KOPT-K1 (cell line): Measurements from ENCODE around the gene PLEKHB2.
"Not testable (repeated sequence)": the region's sequence is repeated elsewhere in the genome, so short reads cannot be mapped to it uniquely, and the experiment has no call there.

Experiments used
- H3K27ac ChIP-seq: fragments of 200-600 bp; sonication (generic); 2 replicates; pipeline ENCODE4 v1.5.1; 2016; ENCODE audit warnings: antibody characterized with exemption, mild to moderate bottlenecking, low read depth, low read length; ENCODE audit not compliant: poor library complexity, severe bottlenecking
- H3K36me3 ChIP-seq: fragments of 200-600 bp; sonication (generic); 2 replicates; pipeline ENCODE4 v1.5.1; 2017; ENCODE audit warnings: antibody characterized with exemption, mild to moderate bottlenecking, low read length, moderate library complexity; ENCODE audit not compliant: insufficient read depth
- H3K9me3 ChIP-seq: fragments of 200-600 bp; sonication (generic); 2 replicates; pipeline ENCODE4 v1.5.1; 2017; ENCODE audit warnings: antibody characterized with exemption, low read length, mild to moderate bottlenecking; ENCODE audit not compliant: insufficient read depth, poor library complexity, severe bottlenecking

PLEKHB2 gene, protein sequence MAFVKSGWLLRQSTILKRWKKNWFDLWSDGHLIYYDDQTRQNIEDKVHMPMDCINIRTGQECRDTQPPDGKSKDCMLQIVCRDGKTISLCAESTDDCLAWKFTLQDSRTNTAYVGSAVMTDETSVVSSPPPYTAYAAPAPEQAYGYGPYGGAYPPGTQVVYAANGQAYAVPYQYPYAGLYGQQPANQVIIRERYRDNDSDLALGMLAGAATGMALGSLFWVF

DNA sequence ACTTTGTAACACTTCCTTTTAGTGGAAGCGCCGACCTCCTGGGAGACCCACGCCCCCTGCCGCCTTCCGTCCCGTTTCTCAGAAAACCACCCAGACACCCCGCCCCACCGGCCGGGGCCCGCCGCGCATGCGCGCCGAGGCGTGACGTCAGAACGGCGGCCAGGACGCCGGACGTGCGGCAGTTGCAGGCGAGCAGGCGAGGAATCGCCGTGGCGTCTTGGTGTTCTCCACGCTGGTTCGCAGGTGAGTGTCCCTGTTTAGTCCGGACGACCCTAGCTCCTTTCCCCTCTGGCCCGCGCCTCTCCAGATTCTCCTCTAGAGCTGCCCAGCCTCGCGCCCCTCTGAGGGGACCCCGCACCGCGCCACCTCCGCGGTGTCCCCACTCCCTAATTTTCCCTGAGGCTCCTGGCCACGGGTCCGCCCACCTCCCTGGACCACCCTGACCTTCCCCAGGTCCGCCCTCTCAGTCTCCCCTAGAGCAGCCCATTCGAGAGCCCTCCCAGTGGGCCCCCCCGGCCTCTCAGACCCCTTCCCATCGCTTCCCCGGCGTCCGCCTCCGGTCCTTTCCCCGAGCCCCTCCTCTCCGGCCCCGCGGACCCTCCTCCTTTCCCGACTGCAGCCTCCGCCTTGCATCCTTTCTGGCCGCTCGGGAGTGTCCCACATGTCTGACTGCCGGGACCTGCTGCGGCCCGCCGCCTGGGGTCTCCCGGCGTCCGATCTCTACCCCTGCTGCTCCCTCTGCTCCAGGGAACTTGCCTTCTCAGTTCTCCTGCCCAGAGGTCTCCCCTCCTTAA lies at the start of gene PLEKHB2:
PLEKHB2 (plus strand) TSS at position 181 of the 794 bp plus-strand sequence. CDS start 15,606 bp downstream, outside the sequence.
- Histone ChIP-seq H3K36me3 (peaks cover 11% of the 10 kb centered on the region), H3K27ac (peak within 1 kb of the TSS; percentile 95)

DNA sequence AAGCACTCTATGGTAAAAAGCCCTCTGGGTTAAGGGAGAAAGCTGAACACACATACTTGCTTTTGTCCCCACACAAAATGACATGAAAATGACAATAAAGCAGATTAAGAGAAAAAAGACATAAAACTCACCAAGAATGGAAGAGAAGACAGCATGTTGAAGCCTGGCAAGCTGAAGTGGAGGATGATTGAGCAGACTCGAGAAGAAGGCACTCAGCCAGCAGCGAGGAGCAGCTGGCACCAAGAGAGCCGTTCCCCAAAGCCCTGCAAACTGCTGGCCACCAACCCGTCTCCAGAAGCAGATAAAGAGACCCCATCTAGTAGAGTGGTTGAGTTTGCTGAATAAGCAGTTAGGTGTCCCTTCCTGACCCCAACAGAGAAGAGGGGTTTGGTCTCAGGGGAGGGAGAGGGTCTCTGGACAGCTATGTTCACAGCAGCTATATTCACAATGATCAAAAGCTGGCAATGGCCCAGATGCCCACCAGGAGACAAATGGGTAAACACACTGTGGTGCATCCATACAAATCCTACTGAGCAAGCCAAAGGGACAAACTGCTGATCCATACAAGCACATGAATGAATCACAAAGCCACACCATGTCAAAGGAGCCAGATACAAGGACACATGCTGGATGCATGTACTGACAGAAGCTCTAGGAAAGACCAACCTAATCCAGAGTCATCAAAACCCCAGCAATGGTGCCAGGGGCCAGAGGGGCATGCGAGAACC lies 48.8 kb upstream of the PLEKHB2 start:
- Histone ChIP-seq H3K27ac (no peak overlapping the region), H3K9me3 (no peaks in the 10 kb centered on the region), H3K36me3 (peaks cover 97% of the 10 kb centered on the region)

More for the DNA sequence above, at the start of gene PLEKHB2:
- H3K9me3 ChIP-seq, result no peaks in the 10 kb centered on the region

DNA sequence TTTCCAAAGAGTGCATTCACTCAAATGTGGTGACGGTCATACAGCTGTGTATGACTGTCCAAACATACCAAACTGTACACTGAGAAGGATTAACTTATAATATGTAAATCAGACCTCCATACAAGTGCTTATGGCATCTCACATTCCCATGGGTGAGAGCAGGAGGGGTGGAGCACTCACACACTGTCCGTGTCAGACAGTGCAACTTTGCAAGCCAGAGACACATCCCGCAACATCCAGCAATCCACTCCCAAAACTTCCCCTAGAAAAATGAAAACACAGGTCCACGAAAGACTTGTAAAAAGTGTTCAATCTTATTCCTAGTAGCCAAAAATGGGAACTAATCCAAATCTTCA lies 48.2 kb upstream of the PLEKHB2 start:
- peaks cover 97% of the 10 kb centered on the region for H3K36me3 ChIP-seq
- no peak overlapping the region for H3K27ac ChIP-seq

DNA sequence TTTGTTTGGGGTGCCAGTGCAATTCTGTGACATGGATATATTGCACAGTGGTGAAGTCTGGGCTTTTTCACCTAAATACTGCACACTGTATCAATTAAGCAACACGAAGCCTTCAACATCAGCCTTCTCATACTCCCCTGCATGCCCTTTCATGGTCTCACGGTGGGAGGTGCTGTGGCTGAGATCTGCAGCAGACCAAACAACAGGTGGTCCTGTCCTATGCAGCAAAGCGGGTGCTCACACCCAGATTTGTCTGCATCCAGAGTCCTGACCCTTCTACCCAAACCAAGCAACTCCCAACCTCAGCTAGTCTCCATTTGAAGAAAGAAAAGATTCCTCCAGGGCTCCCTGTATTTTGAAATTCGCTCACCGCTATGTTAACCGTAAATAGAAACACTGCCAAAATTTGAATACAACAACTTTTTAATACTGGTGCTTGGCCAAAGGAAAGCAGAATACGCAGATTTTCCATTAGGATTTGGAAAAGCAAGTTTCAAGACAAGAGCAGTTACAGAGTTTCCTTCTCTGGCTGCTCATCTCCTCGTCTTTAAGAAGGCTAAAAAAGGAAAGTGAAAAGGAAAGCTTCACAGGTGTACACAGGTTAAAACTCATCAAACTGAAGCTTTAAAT lies 46.8 kb upstream of the PLEKHB2 start:
- Histone ChIP-seq H3K9me3 (no peaks in the 10 kb centered on the region), H3K27ac (no peak overlapping the region), H3K36me3 (peaks cover 95% of the 10 kb centered on the region)

More for the DNA sequence above, 48.2 kb upstream of the PLEKHB2 start:
- no peaks in the 10 kb centered on the region for H3K9me3 ChIP-seq

DNA sequence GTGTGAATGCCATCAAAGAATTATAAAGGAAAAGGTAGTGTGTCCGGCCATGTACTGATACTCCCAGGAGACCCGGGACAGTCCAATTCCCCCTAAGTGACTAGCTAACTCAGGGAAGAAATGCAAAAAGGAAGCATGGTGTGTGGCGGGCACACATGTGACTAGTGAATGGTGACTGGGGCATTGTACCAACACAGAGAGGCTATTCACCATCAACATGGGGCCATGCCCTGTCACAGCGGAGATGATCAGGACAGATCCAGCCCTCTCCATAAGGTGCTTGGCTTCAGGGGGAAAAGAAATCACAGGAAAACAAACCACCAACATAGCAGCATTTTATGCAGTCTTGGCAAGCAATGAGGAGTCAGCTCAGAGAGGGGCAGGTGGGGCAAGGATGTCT lies 46.2 kb upstream of the PLEKHB2 start:
- Histone ChIP-seq H3K27ac (no peak overlapping the region), H3K36me3 (peaks cover 94% of the 10 kb centered on the region)

DNA sequence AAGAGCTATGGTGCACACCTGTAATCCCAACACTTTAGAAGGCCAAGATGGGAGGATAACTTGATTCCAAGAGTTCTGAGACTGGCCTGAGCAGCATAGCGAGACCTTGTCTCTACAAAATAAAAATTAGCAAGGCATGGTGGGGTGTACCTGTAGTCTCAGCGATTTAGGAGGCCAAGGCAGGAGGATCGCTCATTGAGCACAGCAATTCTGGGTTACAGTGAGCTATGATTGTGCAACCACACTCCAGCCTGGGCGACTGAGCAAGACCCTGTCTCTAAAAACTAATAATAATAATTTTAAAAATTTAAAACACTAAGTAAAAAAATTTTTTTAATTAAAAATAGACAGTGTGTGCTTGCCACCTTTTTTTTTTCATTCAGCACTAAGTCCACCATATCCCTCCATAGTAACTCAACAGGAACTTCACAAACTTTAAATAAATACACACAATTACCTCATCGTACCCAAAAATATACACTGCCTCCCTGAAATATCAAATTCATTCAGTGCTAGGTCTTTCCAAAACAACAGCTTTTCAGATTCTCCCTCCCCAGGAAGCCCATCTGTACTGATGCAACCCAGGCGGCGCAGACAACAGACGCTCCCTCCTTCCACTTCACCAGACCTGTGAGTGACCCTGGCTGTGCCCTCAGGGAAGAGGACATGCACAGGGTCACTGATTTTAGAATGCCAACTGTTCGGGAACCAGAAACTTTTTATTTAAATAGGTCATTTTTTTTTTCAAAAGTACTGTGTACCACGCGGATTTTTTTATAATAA lies 41.4 kb upstream of the PLEKHB2 start:
- peaks cover 93% of the 10 kb centered on the region for H3K36me3 ChIP-seq
- no peak overlapping the region for H3K27ac ChIP-seq
- H3K9me3 ChIP-seq, result no peaks in the 10 kb centered on the region

More for the DNA sequence above, 46.2 kb upstream of the PLEKHB2 start:
- no peaks in the 10 kb centered on the region for H3K9me3 ChIP-seq

DNA sequence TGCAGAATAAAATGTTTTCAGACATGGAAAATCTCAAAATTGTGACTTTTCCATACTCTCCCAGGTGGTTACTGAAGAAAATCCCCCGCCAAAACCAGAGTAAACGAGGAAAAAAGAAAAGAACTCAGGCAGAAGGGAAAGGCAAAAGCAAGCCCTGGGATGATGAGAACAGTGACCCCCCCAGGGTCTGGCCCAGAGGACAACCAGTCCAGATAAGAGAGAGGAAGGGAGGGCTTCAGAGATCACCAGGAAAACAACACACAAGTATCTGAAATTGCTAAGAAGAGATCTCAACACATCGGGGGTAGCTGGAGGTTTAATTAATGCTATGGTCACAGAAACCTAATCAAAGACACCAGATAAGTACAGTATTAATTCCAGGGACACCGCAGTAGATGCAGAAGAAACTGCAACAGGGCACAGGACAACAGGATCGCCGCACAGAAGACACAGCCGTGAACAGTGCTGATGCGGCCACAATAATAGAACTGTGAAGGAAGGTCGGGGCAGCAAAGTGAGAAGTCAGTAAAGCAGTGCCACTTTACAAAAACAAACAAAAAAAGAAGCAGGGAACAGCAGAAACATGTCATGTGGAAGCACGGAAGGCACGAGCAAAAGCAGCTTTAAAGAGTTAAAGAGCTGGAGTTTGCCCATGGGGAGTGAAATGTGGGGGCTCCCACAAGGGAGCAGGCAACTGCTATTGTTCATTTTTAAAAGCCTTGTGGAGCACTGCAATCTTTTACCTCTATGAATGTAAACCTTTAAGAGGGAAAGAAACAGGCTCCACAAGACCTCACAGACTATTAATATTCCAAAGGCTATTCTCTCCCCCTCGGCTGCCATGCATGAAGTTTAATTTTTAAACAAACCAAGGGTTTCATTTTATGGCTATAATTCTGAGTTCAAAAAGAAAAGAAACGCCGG lies 40.3 kb upstream of the PLEKHB2 start:
- H3K27ac ChIP-seq, result no peak overlapping the region
- H3K9me3 ChIP-seq, result no peaks in the 10 kb centered on the region
- H3K36me3 ChIP-seq, result peaks cover 93% of the 10 kb centered on the region

DNA sequence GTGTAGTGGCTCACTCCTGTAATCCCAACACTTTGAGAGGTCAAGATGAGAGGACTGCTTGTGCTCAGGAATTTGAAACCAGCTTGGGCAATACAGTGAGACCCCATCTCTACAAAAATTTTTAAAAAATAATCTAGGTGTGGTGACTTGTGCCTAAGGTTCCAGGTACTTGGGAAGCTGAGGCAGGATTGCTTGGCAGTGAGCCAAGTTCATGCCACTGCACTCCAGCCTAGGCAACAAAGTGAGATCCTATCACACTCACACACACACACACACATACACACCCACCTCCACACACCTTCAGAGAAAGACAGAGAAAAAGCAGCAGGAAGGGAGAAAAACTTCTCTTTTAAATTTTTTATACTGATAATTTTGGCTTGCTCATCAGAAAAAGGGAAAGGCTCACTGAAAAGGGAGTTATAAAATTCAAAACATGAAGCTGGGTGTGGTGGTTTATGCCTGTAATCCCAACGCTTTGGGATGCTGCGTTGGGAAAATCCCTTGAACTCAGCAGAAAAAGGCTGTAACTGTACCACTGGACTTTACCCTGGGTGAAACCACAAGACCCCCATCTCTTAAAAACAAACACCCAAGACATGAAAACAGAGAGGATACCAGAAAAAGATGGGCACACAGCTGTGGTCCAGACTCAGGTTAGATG lies 37.5 kb upstream of the PLEKHB2 start:
- Histone ChIP-seq H3K36me3 (peaks cover 94% of the 10 kb centered on the region), H3K27ac (no peak overlapping the region), H3K9me3 (no peaks in the 10 kb centered on the region)

DNA sequence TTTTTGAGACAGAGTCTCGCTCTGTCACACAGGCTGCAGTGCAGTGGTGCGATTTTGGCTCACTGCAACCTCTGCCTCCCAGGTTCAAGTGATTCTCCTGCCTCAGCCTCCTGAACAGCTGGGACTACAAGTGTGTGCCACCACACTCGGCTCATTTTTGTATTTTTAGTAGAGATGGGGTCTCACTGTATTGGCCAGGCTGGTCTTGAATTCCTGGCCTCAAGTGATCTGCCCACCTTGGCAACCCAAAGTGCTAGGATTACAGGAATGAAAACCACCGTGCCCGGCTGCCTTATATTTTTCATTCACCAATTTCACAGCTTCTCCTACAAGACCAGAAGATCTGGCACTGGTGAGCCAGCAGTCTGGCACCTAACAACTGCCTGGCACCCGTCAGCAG lies 37.0 kb upstream of the PLEKHB2 start:
- H3K36me3 ChIP-seq, result peaks cover 96% of the 10 kb centered on the region
- not testable (repeated sequence) for H3K9me3 ChIP-seq, H3K27ac ChIP-seq

DNA sequence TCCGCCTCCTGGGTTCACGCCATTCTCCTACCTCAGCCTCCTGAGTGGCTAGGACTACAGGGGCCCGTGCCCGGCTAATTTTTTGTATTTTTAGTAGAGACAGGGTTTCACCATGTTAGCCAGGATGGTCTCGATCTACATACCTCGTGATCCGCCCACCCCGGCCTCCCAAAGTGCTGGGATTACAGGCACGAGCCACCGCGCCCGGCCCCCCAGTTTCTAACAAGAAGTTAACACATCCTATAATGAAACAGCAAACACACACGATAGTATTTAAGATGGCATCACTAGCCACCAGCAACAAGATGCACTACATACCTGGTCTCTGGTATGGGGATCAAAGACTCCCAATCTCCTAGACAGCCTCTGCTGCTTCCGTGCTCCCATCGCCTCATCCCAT lies 29.6 kb upstream of the PLEKHB2 start:
- H3K36me3 ChIP-seq, result peaks cover 99% of the 10 kb centered on the region
- H3K27ac ChIP-seq, result not testable (repeated sequence)

DNA sequence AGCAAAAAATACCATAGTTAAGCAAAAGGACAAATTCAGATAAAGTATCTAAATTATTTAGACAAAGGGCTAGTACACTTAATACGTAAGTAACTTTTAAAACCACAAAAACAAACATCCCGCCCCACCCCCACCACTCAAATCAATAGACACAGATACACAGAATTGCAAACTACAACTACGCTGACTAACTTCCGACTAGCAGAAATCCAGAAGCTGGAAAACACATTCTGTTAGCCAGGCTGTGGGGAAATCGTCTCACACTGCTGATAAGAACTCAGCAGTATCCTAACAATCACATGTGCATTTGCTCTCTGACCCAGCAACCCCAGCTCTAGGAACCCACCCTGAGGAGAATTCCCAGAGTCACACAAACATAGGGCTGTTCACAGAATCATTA lies 28.4 kb upstream of the PLEKHB2 start:
- Histone ChIP-seq H3K9me3 (no peaks in the 10 kb centered on the region), H3K36me3 (peaks cover 99% of the 10 kb centered on the region), H3K27ac (no peak overlapping the region)

More for the DNA sequence above, 29.6 kb upstream of the PLEKHB2 start:
- H3K9me3 ChIP-seq, result not testable (repeated sequence)

DNA sequence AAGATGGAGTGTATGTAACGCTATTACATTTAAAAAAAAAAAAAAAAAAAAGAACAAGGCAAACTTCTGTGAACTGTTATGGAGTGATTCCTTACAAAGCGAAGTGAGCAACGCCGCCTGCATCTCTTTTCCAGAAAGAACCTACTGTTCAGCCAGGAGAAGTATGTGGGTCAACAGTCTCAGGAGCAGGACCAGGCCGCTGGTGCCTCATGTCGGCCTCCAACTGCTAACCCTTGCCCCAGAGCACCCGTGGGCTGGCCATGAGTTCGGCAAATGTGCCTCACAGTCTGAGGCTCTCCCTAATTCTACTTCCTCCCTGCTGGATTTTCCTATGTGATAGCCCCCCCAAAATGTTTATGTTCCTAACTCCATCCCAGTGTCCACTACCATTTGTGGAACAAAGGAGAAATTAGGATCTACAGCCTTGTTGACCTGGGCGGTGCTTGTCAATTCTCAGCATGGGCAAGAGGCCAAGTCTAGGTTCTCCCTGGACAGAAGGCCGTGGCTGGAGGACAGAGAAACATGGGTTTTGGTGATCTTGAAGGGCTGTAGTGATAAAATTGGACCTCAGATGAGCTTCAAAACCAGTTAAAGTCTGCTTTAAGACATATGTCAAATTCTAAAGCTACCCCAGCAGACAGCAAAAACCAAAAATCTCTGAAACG lies 27.8 kb upstream of the PLEKHB2 start:
- Histone ChIP-seq H3K36me3 (peaks cover 100% of the 10 kb centered on the region), H3K9me3 (no peaks in the 10 kb centered on the region), H3K27ac (no peak overlapping the region)

DNA sequence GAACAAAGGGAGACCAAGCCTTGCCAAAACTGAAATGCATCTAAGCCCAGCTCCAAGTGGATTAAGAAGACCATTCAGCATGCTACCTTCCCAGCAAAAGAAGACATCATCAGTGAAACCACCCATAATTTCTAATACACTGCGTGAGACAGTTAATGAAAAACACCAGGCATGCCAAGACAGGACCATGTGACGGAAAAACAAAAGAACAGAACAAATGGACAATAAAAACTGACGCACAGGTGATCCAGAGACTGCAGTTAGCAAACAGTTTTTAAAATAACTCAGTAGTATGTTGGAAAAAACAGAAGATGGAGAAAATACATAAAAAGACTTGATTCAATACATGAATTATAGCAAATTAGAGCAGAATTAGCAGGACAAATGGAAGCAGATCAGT lies 27.2 kb upstream of the PLEKHB2 start:
- Histone ChIP-seq H3K27ac (no peak overlapping the region), H3K36me3 (peaks cover 100% of the 10 kb centered on the region), H3K9me3 (no peaks in the 10 kb centered on the region)
